ENCODE data around the gene MYL1.

The MYL1 gene

GRCh38 chr2:210267698-210268097 lies 47.3 kb downstream of the MYL1 start:
- DNase-seq (ENCODE audit: low read depth) = no peak

GRCh38 chr2:210264282-210264681 lies 50.7 kb downstream of the MYL1 start:
- DNase-seq (ENCODE audit: low read depth) = no peak

GRCh38 chr2:210263841-210264240 lies 51.1 kb downstream of the MYL1 start:
- no peak for DNase-seq (ENCODE audit: low read depth)

- no peak for DNase-seq (ENCODE audit: low read depth)
These were observed 52.9 kb downstream of the MYL1 start for GRCh38 chr2:210262036-210262435.

- DNase-seq (ENCODE audit: low read depth) = no peak
These were observed 55.3 kb downstream of the MYL1 start for GRCh38 chr2:210259687-210260086.

GRCh38 chr2:210252699-210253606 lies 62.0 kb downstream of the MYL1 start:
- no peak for DNase-seq (ENCODE audit: low read depth)

- DNase-seq (ENCODE audit: low read depth) = no peak
These were observed 64.4 kb downstream of the MYL1 start for GRCh38 chr2:210250622-210251021.

Measured in stimulated activated CD8-positive, alpha-beta memory T cell treated with anti-CD3 and anti-CD28 coated beads, Interleukin-12 subunit alpha, Interleukin-12 subunit beta, amount 100 ng/mL, for 4 hours (primary cell).